ENCODE data around the gene DUSP8. TPM values are rescaled to one million over a fixed set of nuclear protein-coding genes. Genes with fewer than 3 reads are reported as not detected.

DUSP8 gene
- polyA plus RNA-seq, 1 of the 3 experiments (the other 2 are of a cell fraction) = 2.0 TPM

DNA sequence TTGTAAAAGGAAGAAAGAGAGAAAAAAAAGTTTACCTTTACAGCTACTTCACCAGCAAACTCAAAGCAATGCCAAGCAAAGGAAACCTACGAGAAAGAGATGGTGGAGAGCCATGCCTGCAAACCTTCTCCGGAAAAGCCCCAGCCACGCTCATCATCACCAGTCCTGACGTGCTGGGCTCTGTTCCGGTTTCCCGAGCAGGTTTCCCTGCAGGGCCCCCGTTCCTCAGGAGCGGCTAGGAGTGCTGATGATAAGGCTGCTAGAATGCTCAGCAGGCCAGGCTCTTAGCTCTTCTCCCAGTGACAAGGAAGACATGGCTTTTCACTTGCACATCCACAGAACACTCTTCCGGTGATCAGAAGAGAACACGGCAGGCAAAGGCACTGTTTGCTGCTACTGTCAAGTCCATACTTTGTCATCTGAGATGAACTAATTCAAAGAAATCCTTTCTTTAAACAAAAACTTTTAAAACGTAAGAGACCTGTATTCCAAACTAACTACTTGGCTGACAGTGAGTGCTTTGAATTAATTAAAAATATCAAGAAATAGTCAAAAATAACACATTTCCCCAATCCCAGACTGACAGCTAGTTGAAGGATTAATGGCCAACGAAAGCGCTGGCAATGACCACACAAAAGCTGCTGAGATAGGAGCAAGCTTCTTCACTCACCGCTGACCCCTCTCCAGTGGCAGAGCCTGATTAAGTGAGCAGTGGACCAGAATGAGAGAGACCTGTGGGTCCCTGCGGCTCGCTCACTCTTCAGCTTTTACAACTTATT lies 35.8 kb downstream of the DUSP8 start:
- no peak overlapping the region for H3K27ac ChIP-seq (ENCODE audit: low read depth in 2 of 2, low read length in 1 of 2)
- TF ChIP-seq, protein P1, sequence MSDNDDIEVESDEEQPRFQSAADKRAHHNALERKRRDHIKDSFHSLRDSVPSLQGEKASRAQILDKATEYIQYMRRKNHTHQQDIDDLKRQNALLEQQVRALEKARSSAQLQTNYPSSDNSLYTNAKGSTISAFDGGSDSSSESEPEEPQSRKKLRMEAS (IDR thresholded peaks at IDR 0.05; ENCODE audit: low read depth) = no peak
- no peak for TF ChIP-seq FOXM1 (IDR thresholded peaks at IDR 0.05; ENCODE audit: low read depth)
- TF ChIP-seq, protein P2, sequence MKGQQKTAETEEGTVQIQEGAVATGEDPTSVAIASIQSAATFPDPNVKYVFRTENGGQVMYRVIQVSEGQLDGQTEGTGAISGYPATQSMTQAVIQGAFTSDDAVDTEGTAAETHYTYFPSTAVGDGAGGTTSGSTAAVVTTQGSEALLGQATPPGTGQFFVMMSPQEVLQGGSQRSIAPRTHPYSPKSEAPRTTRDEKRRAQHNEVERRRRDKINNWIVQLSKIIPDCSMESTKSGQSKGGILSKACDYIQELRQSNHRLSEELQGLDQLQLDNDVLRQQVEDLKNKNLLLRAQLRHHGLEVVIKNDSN (IDR thresholded peaks at IDR 0.05; ENCODE audit: borderline replicate concordance, low read depth) = no peak
- TF ChIP-seq, protein P3, sequence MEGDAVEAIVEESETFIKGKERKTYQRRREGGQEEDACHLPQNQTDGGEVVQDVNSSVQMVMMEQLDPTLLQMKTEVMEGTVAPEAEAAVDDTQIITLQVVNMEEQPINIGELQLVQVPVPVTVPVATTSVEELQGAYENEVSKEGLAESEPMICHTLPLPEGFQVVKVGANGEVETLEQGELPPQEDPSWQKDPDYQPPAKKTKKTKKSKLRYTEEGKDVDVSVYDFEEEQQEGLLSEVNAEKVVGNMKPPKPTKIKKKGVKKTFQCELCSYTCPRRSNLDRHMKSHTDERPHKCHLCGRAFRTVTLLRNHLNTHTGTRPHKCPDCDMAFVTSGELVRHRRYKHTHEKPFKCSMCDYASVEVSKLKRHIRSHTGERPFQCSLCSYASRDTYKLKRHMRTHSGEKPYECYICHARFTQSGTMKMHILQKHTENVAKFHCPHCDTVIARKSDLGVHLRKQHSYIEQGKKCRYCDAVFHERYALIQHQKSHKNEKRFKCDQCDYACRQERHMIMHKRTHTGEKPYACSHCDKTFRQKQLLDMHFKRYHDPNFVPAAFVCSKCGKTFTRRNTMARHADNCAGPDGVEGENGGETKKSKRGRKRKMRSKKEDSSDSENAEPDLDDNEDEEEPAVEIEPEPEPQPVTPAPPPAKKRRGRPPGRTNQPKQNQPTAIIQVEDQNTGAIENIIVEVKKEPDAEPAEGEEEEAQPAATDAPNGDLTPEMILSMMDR (IDR thresholded peaks at IDR 0.05) = no peak
- TF ChIP-seq YY1 (IDR thresholded peaks at IDR 0.05; ENCODE audit: low read depth) = no peak
- no peaks in the 10 kb centered on the region for H3K9me3 ChIP-seq
- no peaks in the 10 kb centered on the region for H3F3A ChIP-seq (replicated peaks; ENCODE audit: insufficient read depth)
- no peak overlapping the region for H3K4me3 ChIP-seq (ENCODE audit: low read depth in 2 of 2, low read length in 1 of 2)
- ChIA-PET CTCF (interaction anchor here (0.6 to 4.2 kb wide), 6 partner anchors 9 to 334 kb away, joined by 3 to 17 read pairs (median 7); no protein-coding TSS in a partner anchor), POLR2A (no interaction called here)
- WGBS (ENCODE audit: low lambda C conversion rate) = 90% methylated on average over 16 of the region's 16 CpGs
- H3K27me3 ChIP-seq (ENCODE audit: insufficient read depth) = peaks cover 7% of the 10 kb centered on the region; the same call in 1 of the 2 replicates
- H3K9me2 ChIP-seq = no peaks in the 10 kb centered on the region
- DNase-seq = no peak
- H3K36me3 ChIP-seq (replicated peaks in 1 of 2; ENCODE audit: control insufficient read depth in 1 of 2, insufficient read depth in 2 of 2, low read length in 1 of 2) = peaks cover 0 to 9% of the 10 kb centered on the region in 2 experiments
- H3K79me2 ChIP-seq (ENCODE audit: insufficient read depth) = peaks cover 63% of the 10 kb centered on the region
- H3K9ac ChIP-seq = no peak overlapping the region
- no peak overlapping the region for H3K4me2 ChIP-seq
- peaks cover 59% of the 10 kb centered on the region for H4K20me1 ChIP-seq (ENCODE audit: insufficient read depth)
- peaks cover 0 to 16% of the 10 kb centered on the region in 2 experiments; a peak in 1 of 4 replicates for H3K4me1 ChIP-seq (ENCODE audit: control insufficient read depth in 1 of 2, insufficient read depth in 2 of 2, low read depth in 1 of 2, low read length in 1 of 2)
- no peak overlapping the region for H2AFZ ChIP-seq (ENCODE audit: low read depth)

DNA sequence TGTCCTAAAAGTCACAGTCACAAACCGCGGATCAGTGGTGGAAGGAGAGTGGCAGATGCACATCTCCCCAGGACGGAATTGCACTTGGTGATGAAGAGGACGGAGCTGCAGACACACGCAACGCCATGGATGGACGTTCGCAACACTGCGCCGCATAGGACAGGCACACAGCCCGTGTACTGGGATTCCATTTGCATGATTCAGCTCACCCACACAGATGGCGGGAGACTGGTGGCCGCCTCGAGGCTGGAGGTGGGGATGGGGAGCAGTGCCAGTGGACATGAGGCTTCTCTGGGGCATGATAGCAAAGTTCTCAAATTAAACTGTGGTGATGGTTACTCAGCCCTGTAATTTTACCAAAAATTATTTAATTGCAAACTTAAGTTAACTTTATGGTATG lies 37.4 kb downstream of the DUSP8 start:
- 85% methylated on average over 14 of the region's 14 CpGs for WGBS (ENCODE audit: low lambda C conversion rate)
- H3K9me2 ChIP-seq = no peaks in the 10 kb centered on the region
- peaks cover 73% of the 10 kb centered on the region for H4K20me1 ChIP-seq (ENCODE audit: insufficient read depth)
- POLR2A ChIA-PET = no interaction called here
- peaks cover 7% of the 10 kb centered on the region; the same call in 1 of the 2 replicates for H3K27me3 ChIP-seq (ENCODE audit: insufficient read depth)
- H3K4me2 ChIP-seq = no peak overlapping the region
- no peak for DNase-seq
- CTCF ChIA-PET = interaction anchor here (1.2 kb wide), 1 partner anchor 19 kb away, joined by 4 read pairs; no protein-coding TSS in a partner anchor
- H3K79me2 ChIP-seq (ENCODE audit: insufficient read depth) = peaks cover 79% of the 10 kb centered on the region
- no peak overlapping the region for H3K4me3 ChIP-seq (ENCODE audit: low read depth in 2 of 2, low read length in 1 of 2)
- no peaks in the 10 kb centered on the region for H3K9me3 ChIP-seq
- H3F3A ChIP-seq (replicated peaks; ENCODE audit: insufficient read depth) = no peaks in the 10 kb centered on the region
- H3K4me1 ChIP-seq (ENCODE audit: control insufficient read depth in 1 of 2, insufficient read depth in 2 of 2, low read depth in 1 of 2, low read length in 1 of 2) = peaks cover 0 to 17% of the 10 kb centered on the region in 2 experiments; a peak in 1 of 4 replicates
- no peak overlapping the region for H3K27ac ChIP-seq (ENCODE audit: low read depth in 2 of 2, low read length in 1 of 2)
- no peak overlapping the region for H2AFZ ChIP-seq (ENCODE audit: low read depth)
- no peak overlapping the region for H3K9ac ChIP-seq
- H3K36me3 ChIP-seq (replicated peaks in 1 of 2; ENCODE audit: control insufficient read depth in 1 of 2, insufficient read depth in 2 of 2, low read length in 1 of 2) = peaks cover 0 to 9% of the 10 kb centered on the region in 2 experiments
- TF ChIP-seq, protein P4, sequence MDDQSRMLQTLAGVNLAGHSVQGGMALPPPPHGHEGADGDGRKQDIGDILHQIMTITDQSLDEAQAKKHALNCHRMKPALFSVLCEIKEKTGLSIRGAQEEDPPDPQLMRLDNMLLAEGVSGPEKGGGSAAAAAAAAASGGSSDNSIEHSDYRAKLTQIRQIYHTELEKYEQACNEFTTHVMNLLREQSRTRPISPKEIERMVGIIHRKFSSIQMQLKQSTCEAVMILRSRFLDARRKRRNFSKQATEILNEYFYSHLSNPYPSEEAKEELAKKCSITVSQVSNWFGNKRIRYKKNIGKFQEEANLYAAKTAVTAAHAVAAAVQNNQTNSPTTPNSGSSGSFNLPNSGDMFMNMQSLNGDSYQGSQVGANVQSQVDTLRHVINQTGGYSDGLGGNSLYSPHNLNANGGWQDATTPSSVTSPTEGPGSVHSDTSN (IDR thresholded peaks at IDR 0.05) = no peak
- TF ChIP-seq TEAD4 (IDR thresholded peaks at IDR 0.05; ENCODE audit: borderline replicate concordance, insufficient read depth) (no peak), FOSL2 (IDR thresholded peaks at IDR 0.05; ENCODE audit: borderline replicate concordance, low read depth) (no peak), YY1 (IDR thresholded peaks at IDR 0.05; ENCODE audit: low read depth) (no peak), RXRA (IDR thresholded peaks at IDR 0.05; ENCODE audit: borderline replicate concordance, low read depth) (no peak)
- TF ChIP-seq, protein P5, sequence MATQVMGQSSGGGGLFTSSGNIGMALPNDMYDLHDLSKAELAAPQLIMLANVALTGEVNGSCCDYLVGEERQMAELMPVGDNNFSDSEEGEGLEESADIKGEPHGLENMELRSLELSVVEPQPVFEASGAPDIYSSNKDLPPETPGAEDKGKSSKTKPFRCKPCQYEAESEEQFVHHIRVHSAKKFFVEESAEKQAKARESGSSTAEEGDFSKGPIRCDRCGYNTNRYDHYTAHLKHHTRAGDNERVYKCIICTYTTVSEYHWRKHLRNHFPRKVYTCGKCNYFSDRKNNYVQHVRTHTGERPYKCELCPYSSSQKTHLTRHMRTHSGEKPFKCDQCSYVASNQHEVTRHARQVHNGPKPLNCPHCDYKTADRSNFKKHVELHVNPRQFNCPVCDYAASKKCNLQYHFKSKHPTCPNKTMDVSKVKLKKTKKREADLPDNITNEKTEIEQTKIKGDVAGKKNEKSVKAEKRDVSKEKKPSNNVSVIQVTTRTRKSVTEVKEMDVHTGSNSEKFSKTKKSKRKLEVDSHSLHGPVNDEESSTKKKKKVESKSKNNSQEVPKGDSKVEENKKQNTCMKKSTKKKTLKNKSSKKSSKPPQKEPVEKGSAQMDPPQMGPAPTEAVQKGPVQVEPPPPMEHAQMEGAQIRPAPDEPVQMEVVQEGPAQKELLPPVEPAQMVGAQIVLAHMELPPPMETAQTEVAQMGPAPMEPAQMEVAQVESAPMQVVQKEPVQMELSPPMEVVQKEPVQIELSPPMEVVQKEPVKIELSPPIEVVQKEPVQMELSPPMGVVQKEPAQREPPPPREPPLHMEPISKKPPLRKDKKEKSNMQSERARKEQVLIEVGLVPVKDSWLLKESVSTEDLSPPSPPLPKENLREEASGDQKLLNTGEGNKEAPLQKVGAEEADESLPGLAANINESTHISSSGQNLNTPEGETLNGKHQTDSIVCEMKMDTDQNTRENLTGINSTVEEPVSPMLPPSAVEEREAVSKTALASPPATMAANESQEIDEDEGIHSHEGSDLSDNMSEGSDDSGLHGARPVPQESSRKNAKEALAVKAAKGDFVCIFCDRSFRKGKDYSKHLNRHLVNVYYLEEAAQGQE (IDR thresholded peaks at IDR 0.05; ENCODE audit: low read depth, low read length) = no peak
- TF ChIP-seq, protein P3 (IDR thresholded peaks at IDR 0.05) = no peak
- TF ChIP-seq, protein P6, sequence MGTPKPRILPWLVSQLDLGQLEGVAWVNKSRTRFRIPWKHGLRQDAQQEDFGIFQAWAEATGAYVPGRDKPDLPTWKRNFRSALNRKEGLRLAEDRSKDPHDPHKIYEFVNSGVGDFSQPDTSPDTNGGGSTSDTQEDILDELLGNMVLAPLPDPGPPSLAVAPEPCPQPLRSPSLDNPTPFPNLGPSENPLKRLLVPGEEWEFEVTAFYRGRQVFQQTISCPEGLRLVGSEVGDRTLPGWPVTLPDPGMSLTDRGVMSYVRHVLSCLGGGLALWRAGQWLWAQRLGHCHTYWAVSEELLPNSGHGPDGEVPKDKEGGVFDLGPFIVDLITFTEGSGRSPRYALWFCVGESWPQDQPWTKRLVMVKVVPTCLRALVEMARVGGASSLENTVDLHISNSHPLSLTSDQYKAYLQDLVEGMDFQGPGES (IDR thresholded peaks at IDR 0.05; ENCODE audit: low read depth, low read length) = no peak
- TF ChIP-seq, protein P2 (IDR thresholded peaks at IDR 0.05; ENCODE audit: borderline replicate concordance, low read depth) = no peak
